Iris pigment epithelial cell (primary cell): ENCODE results near the gene SLC39A11.
"Not testable (repeated sequence)": the region's sequence is repeated elsewhere in the genome, so short reads cannot be mapped to it uniquely, and the experiment has no call there.

Experiments
- DNase-seq: peaks from one replicate; pipeline ENCODE4 v3.0.0-alpha.2; 2011; ENCODE audit warnings: low read depth

Gene SLC39A11, protein sequence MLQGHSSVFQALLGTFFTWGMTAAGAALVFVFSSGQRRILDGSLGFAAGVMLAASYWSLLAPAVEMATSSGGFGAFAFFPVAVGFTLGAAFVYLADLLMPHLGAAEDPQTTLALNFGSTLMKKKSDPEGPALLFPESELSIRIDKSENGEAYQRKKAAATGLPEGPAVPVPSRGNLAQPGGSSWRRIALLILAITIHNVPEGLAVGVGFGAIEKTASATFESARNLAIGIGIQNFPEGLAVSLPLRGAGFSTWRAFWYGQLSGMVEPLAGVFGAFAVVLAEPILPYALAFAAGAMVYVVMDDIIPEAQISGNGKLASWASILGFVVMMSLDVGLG

DNA sequence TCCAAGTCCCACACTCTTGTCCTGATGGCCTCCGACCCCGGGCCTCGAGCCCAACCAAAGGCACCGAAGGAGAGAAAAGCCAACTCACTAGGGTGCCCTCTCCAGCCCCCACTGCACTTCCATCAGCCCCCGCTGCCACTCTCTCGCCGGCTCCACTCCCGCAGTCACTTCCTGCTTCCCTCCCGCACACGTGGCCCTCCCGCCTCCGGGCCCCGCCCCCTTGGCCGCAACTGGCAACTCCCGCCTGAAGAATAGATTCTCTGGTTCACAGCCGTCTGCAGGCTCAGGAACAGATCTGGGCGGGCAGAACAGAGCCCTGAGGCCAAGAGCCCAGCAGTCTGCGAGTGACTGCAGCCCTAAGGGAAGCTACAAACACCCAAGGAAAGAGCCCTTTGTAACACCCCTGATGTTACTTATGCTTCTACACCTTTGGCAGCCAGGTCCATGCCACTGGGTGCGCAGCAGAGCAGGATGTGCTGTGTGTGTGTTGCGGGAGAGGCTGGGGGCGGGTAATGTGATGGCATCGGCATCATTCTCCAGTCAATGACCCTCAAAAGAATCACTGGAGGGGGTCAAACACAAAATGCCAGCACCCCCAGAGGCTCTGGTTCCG, at the start of gene SLC39A11:
Gene SLC39A11 (minus strand): TSS at position 166 of the 613 bp plus-strand sequence. CDS start 3,924 bp downstream, outside the sequence.
- peak; percentile 96 for DNase-seq

DNA sequence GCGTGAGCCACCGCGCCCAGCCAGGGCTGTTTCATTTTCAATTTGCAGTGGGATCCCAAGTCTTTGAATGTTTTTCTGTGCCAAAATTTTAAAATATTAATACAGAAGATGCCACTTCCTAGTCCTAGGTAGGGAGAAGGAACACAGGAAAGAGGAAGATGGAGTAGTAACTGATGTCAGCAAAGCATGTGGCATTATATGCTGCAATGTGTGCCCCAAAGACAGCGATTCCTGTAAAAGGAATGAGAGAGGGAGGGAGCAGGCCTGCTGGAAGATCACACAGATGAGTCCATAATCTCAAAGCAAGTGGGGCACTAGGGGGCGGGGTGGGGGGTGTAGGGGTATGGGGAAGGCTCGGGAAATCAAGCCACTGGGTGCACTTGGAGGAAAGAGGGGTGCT, 48.9 kb upstream of the SLC39A11 start:
- no peak for DNase-seq

DNA sequence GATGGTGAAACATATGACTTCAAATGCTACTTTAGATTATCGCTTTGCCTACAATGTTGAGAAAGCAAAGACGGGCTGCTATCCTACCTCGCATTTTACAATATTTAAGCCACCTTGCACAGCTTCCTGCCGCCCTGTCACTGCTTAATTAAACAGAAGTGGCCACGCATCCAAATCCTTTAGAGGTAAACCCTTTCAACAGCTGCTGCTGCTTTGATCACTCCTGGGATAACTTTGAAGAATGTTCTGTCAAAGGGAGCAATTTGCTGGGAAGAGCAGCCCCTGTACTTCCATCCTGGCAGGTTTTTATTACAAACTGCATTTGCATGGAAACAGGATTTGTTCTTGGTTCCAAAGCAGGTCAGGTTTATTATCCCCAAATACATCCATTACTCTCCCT, 48.1 kb upstream of the SLC39A11 start:
- DNase-seq, result no peak

DNA sequence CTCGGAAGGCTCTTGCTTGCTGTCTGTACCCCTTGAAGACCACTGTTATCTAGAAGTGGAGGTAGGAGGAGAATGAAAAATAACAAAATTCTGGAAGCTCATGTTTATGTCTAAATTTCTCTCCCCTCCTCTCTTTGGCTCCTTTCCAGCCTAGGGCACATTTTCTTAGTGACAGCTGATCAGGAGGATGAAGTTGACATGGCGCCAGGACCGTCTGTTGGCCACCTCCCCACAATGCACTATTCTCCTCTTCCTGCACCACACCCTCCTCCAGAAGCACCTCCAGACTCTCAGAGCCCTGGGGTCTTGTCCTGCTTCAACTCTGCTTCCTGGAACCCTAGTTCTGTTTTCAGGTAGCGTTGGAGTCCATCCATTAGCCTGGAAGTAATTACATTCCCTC, 46.8 kb upstream of the SLC39A11 start:
- DNase-seq, result no peak

DNA sequence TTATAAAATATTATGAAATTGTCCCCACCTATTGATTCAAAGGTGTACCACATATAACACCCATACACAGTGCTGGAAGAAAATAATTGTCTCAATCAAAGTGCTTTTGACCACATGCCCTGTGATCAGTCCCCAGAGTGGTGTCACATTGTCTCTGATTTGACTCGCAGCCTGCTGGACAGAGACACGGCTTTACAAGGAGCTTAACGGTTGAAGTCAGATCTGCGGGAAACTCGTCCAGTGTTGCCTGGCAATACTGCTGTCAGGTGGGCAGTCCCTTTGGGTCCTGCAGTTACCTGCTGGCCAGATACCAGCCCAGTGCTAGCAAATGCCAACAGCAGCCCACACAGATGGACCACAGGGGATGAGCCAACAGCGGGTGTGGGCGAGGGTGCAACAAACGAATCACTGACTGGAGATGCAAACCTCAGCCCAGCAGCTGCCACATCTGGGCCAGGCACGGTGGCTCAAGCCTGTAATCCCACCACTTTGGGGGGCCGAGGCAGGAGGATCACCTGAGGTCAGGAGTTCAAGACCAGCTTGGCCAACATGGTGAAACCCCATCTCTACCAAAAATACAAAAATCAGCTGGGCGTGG, 46.2 kb upstream of the SLC39A11 start:
- no peak for DNase-seq

DNA sequence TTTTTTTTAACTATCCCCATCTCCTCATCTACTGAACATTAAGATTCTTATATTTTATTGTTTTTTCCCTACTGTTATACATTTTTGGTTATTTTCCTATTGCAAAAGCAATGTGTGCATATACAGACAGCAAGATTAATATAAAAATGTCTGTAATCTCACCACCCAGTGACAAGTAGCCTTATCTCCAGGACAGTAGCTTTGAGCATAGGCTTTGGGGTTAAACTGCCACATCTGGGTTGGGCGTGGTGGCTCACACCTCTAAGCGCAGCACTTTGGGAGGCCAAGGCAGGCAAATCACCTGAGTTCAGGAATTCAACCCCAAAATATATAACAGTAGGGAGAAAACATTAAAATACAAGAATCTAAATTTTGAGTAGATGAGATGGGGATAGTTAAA, 44.9 kb upstream of the SLC39A11 start:
- no peak for DNase-seq

DNA sequence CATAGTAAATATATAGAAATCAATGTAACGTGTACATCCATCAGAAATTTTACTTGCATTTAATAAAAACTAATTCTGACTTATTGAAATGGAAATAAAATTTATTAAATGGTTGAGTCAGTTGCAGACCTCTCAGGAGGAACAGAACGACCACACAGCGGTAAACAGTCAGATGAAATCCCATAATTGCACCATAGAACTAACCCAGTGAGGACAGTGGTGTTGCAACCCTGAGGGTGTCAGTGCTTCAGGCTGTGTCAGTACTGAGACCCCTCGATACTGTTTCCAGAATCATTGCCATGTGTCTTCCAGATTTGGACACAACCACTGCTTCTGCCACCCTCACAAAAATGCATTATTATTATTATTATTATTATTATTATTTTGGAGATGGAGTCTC, 43.3 kb upstream of the SLC39A11 start:
- no peak for DNase-seq

DNA sequence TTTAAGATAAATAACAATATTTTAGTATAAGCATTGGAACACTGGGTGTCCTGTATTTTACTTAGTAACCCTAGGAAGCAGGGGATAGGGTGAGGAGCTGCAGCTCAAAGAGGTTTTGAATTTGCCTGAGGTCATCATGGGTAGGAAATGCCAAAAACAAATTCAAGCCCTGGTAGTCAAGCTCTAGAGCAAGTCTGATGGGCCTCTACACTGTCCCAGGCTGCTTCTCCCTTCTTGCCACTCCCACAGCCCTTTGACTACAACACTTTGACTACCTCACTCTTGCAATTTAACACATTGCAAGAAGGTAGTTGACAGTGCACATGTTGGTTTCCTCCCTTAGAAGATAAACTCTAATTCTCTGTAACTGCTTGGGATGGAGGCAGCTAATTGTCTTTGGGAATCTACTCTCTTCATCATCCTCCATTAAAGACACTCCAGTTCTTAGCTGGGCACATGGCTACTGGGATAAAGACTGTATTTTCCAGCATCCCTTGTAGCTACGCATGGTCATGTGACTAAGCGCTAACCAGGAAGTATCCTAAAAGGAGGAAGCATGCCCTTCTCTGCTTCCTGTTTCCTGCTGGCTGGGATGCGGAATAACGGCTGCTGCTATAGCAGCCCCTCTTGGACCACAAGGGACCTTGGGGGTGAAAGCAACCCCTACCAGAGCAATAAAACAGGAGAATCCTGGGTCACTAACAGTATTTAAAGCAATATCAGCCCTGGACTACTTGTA, 41.6 kb upstream of the SLC39A11 start:
- no peak for DNase-seq

DNA sequence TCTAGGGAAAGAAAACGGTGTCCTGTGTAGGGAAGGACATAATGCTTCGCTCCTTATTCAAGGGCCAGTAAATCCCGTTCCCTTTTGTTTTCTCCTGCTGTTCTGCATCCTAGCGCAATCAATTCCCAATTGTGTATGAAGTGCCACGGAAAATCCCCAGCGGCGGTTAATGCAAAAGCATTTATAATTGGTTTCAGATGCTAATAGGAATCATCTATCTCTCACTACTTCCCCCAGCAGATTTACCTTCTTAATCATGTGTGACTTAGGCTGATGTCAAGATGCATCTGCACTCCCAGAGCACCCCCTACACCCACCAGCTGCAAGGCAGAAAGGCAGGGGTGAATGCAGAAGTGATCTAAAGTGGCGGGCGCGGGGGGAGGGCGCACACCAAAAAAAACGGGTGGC, 39.6 kb upstream of the SLC39A11 start:
- no peak for DNase-seq

DNA sequence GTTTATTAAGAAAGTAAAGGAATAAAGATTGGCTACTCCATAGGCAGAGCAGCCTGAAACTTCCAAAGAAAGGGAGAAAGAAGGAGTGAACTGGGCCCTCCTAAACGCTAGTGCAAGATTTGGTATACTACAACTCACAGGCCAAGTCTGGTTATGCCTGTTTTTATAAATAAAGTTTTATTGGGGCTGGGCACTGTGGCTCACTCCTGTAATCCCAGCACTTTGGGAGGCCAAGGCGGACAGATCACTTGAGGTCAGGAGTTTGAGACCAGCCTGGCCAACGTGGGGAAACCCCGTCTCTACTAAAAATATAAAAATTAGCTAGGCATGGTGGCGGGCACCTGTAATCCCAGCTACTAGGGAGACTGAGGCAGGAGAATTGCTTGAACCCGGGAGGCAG, 39.0 kb upstream of the SLC39A11 start:
- not testable (repeated sequence) for DNase-seq

DNA sequence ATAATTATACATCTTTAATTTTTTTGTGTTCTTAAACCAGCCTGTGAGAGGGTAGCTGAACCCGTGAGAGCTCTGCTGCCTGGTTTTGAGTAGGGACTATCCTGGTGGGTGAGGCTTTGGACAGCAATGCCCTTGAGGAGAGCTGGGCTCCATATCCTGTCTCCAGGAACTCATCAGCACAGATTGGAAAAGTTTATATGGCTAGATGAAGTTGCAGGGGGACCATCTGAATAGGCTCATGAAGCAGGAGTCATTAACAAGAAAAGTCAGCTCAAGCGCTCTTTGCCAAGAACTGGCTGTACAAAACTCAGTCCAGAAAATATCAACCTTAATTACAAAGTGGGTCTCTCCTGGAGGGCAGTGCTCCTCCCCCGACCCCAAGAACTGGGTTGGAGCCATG, 38.5 kb upstream of the SLC39A11 start:
- no peak for DNase-seq

DNA sequence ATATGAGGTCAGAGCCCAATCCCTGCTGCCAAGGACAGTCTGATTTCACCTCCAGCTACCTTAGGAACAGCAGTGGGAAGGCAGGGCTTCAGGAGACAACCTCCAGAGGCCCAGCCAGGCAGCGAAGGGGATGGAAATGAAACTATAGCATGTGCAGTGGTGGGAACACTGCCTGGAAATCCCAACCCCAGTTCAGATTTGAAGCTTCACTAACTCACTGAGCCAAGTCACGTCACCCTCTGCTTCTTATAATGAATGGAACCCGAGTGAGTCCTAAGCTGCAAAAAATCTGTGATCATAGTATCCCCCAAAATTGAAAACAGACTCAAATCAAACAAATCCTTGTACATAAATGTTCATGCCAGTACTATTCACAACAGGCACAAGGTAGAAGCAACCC, 36.0 kb upstream of the SLC39A11 start:
- DNase-seq, result no peak

DNA sequence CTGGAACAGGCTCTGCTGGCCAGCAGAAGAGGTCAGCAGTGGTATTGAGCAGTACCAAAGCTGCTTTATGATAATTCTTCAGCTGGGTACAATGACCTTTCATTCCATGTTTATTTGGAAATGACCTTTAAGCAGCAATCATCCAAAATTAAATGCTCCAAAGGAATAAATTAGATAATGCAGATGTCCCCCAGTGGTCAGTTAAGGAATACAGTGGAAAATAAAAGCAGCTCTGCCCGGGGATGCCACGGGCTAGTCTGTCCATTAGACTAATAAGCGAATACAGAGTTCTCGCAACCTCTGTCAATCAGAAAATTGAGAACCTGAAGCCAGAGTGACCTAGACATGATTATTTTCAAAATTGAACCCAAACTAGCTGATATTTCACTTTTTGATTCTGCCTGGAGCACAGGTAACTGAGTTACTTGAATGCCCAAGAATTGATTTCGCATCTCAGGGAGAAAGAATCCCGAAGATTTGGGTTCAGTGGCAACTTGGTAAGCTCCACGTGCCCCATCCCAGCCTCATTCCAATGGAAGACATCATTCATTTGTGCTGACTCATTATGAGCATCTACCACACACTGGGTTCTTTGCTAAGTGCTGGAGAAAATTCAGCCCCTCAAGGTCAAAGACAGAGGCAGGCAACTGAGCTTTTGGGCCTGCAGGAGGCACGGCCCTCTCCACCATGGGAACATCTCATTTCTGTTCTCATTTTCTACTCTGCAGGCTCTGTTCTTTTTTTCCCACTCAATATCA, 34.4 kb upstream of the SLC39A11 start:
- DNase-seq, result peak; percentile 23

DNA sequence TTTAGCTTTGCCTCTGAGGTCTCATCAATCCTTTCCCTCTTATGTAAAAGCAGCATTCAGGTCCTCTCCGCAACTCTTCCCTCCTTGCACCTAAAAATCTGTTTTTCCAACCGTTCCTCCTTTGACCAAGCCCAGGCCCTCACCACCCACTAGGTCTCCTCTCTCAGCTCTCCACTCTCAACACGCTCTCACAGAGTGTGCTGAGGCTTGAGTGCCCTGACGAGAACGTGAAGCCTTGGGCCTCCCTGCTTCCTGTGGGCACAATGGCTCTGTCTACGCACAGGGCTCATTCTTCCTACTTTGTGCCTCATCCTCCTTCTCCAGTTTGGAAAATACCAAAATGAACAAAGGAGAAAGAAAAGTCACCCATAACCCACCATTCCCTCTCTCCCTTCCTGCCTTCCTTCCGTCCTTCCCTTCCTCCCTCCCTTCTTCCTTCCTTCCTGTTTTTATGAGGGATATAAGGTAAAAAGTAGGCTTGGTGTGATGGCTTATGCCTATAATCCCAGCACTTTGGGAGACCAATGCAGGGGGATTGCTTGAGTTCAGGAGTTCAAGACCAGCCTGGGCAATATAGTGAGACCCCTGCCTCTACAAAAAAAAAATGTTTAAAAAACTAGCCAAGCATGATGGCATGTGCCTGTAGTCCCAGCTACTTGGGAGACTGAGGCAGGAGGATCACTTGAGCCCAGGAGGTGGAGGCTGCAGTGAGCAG, 31.3 kb upstream of the SLC39A11 start:
- no peak for DNase-seq

DNA sequence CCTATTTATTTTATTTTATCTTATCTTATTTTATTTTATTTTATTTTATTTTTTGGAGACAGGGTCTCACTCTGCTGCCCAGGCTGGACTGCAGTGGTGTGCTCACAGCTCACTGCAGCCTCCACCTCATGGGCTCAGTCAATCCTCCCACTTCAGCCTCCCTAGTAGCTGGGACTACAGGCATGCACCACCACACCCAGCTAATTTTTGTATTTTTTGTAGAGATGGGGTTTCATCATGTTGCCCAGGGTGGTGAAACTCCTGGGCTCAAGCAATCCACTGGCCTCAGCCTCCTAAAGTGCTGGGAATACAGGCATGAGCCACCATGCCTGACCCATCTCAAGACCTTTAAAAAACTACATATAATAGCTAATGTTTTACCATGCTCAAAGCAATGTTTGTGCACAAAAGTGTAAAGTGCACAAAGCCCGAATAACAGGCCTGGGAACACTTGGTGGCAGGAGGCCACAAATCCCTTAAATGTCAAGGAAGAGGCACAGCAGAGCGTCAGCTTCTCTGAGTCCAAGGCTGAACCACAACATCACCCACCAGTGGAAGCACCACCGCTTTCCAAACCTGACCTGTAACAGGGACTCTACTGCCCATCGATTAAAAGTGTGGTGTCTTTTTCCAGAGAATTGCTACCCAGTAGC, 30.6 kb upstream of the SLC39A11 start:
- no peak for DNase-seq

DNA sequence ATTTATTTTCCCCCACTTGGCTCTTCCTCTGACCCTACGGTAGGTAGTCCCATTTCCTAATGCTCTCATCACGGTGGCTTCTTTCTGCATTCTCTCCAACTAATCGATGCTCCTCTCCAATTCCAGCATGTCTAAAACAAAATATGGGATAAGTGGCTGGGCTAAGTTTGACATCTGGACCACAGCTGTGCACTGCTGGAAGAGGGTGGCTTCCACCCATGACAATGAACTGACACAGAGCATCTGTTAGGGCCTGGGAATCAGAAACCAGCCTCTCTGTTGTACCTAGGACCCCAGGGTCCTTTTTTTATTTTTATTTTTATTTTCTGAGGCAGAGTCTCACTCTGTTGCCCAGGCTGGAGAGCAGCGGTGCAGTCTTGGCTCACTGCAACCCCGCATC, 29.0 kb upstream of the SLC39A11 start:
- DNase-seq, result no peak

DNA sequence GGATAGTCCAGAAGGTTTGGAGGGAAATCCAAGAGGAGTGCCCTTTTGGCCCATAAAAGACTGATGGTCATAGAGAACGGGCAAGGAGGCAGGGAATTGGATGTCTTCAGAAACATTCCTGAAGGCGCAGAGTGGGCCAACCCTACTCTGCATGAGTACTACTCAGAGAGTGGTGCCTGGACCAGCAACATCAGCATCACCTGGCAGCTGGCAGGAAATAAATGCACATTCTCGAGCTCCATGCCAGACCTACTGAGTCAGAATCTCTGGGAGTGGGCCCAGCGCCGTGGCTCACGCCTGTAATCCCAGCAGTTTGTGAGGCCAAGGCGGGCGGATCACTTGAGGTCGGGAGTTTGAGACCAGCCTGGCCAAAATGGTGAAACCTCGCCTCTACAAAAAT, 27.1 kb upstream of the SLC39A11 start:
- DNase-seq, result peak; percentile 4

DNA sequence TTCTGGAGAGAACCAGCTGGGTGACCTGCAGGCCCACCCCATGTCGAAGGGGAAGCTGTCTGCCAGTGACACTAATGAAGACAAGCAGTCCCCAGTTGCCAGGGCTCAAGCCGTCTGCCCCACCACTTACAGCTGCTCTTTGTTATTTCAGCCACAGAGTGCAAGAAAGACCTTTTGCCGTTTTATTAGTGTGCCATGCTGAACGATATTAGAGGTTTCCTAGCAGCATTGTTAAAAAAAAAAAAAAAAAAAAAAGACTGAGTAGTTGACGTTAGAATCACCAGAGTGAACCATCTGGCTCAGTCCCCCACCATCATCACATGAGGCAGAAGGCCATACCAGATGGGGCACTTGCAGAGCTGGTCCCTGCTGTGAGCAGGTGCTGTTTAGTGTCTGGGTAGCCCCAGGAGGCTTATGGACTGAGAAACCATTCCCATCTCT, 26.5 kb upstream of the SLC39A11 start:
- no peak for DNase-seq

DNA sequence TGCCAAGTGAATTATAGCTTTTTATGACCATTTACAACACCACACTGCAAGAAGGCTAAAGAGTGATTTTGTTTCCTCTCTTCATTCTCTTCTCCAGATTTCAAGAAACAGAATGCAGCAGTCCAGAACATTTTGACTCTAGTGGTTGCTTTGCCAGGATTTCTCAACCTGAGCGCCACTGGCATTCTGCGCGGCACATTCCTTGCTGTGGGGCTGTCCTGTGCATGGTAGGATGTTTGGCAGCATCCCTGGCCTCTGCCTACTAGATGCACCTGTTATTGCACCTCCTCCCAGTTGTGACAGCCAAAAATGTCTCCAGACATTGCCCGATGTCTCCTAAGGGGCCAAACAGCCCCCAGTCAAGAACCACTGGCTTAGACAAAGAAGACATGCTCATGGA, 25.7 kb upstream of the SLC39A11 start:
- no peak for DNase-seq

DNA sequence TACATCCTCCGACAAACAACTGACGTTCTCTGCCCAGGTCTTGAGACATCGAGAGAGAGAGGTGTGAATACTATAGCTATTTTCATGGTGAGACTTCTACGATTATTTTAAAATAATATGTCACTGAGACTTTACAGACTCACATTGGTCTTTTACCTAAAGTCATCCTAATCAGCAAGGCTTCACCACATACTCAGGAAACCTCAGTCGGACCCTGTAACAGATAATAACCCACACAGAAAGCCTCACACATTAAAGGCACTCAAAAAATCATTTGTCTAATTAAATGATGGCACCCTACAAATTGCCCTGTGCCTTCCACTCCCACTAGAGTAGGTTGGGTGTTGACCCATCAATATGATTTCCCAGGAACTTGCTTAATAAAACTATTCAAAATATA, 19.8 kb upstream of the SLC39A11 start:
- no peak for DNase-seq

DNA sequence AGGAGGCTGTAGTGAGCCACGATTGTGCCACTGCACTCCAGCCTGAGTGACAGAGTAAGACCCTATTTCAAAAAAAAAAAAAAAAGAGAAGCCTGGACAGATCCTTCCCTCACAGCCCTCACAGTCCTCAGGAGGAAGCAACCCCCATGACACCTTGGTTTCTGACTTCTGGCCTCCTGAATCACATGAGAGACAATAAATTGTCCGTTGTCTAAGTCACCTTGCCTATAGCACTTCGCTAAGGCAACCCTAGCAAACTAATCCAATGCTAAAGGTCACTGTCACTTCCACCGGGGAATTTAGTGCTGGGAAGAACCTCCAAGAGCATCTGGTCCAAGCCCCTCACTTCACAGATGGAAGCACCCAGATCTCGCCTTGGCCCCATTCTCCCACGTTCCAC, 18.9 kb upstream of the SLC39A11 start:
- no peak for DNase-seq
